Measurements from ENCODE around the gene BRD2.

BRD2 gene

GRCh38 chr6:33010356-33010755 is 42.0 kb downstream of the BRD2 start:
- no peak for TF ChIP-seq CTCF (IDR thresholded peaks at IDR 0.05; ENCODE audit: low read length, missing control alignments)
- DNase-seq (ENCODE audit: low read depth): no peak
- H3K4me3 ChIP-seq (replicated peaks; ENCODE audit: low read depth, low read length): no peak overlapping the region

DNA sequence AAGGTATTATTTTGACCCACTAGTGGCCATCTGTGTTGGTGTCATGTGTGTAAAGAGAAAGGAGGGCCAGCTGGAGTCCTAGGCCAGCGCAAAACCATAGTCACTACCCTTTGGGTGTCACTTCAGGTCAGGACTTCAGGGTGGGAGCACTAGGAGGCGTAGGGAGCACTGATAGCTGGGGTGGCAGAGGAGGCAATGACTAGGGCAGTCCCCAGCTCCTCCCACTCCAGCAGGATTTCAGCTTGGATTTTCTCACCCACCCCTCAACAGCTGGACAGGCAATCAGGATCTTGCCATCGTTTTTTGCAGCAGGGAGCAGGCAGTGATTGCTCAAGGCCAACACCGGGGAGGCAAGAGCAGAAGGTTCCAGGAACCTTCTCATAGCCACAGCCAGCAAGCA is 45.2 kb downstream of the BRD2 start:
- H3K4me3 ChIP-seq (replicated peaks; ENCODE audit: low read depth, low read length): no peak overlapping the region
- TF ChIP-seq CTCF (IDR thresholded peaks at IDR 0.05; ENCODE audit: low read length, missing control alignments): no peak
- DNase-seq (ENCODE audit: low read depth): no peak

- H3K4me3 ChIP-seq (replicated peaks; ENCODE audit: low read depth, low read length): no peak overlapping the region
- peak; percentile 68 for TF ChIP-seq CTCF (IDR thresholded peaks at IDR 0.05; ENCODE audit: low read length, missing control alignments)
- DNase-seq (ENCODE audit: low read depth): peak; percentile 92
These were observed 46.6 kb downstream of the BRD2 start for GRCh38 chr6:33014841-33015634.

DNA sequence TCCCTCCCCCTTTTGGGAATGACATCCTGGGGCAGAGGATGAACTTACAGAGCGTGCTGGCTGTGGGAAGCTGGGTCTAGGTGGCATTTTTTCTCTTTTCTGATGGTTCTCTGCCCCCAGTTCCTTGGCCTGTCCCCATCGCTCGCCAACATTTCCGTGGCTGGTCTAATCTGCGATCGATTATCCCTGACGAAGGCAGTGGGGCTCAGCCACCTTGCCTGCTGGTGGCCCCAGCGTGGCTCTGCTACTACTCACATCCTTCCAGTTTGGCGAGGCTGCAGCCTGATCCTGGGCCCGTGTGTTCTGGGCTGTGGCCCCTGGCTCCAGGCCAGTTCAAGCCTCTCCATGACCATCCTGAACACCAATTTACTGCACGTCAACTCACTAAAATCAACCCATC is 47.4 kb downstream of the BRD2 start:
- H3K4me3 ChIP-seq (replicated peaks; ENCODE audit: low read depth, low read length): no peak overlapping the region

GRCh38 chr6:33017018-33017417 is 48.6 kb downstream of the BRD2 start:
- TF ChIP-seq CTCF (IDR thresholded peaks at IDR 0.05; ENCODE audit: low read length, missing control alignments): no peak
- DNase-seq (ENCODE audit: low read depth): no peak

More for the DNA sequence above, 47.4 kb downstream of the BRD2 start:
- no peak for DNase-seq (ENCODE audit: low read depth)
- TF ChIP-seq CTCF (IDR thresholded peaks at IDR 0.05; ENCODE audit: low read length, missing control alignments): no peak

GRCh38 chr6:33017694-33018353 is 49.4 kb downstream of the BRD2 start:
- no peak for DNase-seq (ENCODE audit: low read depth)
- H3K4me3 ChIP-seq (replicated peaks; ENCODE audit: low read depth, low read length): no peak overlapping the region
- TF ChIP-seq CTCF (IDR thresholded peaks at IDR 0.05; ENCODE audit: low read length, missing control alignments): no peak

More at GRCh38 chr6:33017018-33017417, 48.6 kb downstream of the BRD2 start:
- H3K4me3 ChIP-seq (replicated peaks; ENCODE audit: low read depth, low read length): no peak overlapping the region

Data from fibroblast of pulmonary artery (primary cell).